ENCODE measurements around the gene SPPL2B.
A peak's percentile ranks its signal among the peaks of the same experiment; 100 is the strongest.
"Not testable (repeated sequence)": the region's sequence is repeated elsewhere in the genome, so short reads cannot be mapped to it uniquely, and the experiment has no call there.

The SPPL2B gene

GRCh38 chr19:2328401-2329148, at the start of gene SPPL2B, which contains the start of gene LSM7:
TSS of gene SPPL2B (plus strand) at chr19:2328684. CDS start at chr19:2328710, 26 bp downstream.
TSS of gene LSM7 (minus strand) at chr19:2328586. CDS start at chr19:2328566, 20 bp downstream.
- peak; percentile 90 to 94 for DNase-seq (ENCODE audit: low read depth in 1 of 2, low spot score in 1 of 2)

- DNase-seq (ENCODE audit: low read depth in 1 of 2, low spot score in 1 of 2) = no peak
These were observed 47.7 kb upstream of the SPPL2B start for GRCh38 chr19:2280633-2281264.

GRCh38 chr19:2281265-2282061, 47.0 kb upstream of the SPPL2B start:
- DNase-seq (ENCODE audit: low read depth in 1 of 2, low spot score in 1 of 2) = not testable (repeated sequence)

GRCh38 chr19:2282062-2282861, 46.2 kb upstream of the SPPL2B start, which contains the start of gene PEAK3:
TSS of gene PEAK3 (minus strand) at chr19:2282175. CDS start at chr19:2280931, 1,244 bp downstream.
- no peak for DNase-seq (ENCODE audit: low read depth in 1 of 2, low spot score in 1 of 2)

- no peak for DNase-seq (ENCODE audit: low read depth in 1 of 2, low spot score in 1 of 2)
These were observed 45.6 kb upstream of the SPPL2B start for GRCh38 chr19:2282862-2283237.

GRCh38 chr19:2283835-2284507, 44.5 kb upstream of the SPPL2B start:
- no peak for DNase-seq (ENCODE audit: low read depth in 1 of 2, low spot score in 1 of 2)

- DNase-seq (ENCODE audit: low read depth in 1 of 2, low spot score in 1 of 2) = no peak
These were observed 41.9 kb upstream of the SPPL2B start for GRCh38 chr19:2286402-2287140.

- no peak for DNase-seq (ENCODE audit: low read depth in 1 of 2, low spot score in 1 of 2)
These were observed 40.7 kb upstream of the SPPL2B start for GRCh38 chr19:2287585-2288337.

GRCh38 chr19:2288338-2288817, 40.1 kb upstream of the SPPL2B start:
- no peak for DNase-seq (ENCODE audit: low read depth in 1 of 2, low spot score in 1 of 2)

- no peak for DNase-seq (ENCODE audit: low read depth in 1 of 2, low spot score in 1 of 2)
These were observed 39.4 kb upstream of the SPPL2B start for GRCh38 chr19:2288818-2289713.

GRCh38 chr19:2289714-2290435, 38.6 kb upstream of the SPPL2B start:
- DNase-seq (ENCODE audit: low read depth in 1 of 2, low spot score in 1 of 2) = peak in 1 of 2 donors; percentile 31

GRCh38 chr19:2290441-2291184, 37.9 kb upstream of the SPPL2B start:
- no peak for DNase-seq (ENCODE audit: low read depth in 1 of 2, low spot score in 1 of 2)

GRCh38 chr19:2291185-2291751, 37.2 kb upstream of the SPPL2B start:
- DNase-seq (ENCODE audit: low read depth in 1 of 2, low spot score in 1 of 2) = no peak

- no peak for DNase-seq (ENCODE audit: low read depth in 1 of 2, low spot score in 1 of 2)
These were observed 33.7 kb upstream of the SPPL2B start for GRCh38 chr19:2294687-2295335.

GRCh38 chr19:2296141-2296540, 32.3 kb upstream of the SPPL2B start:
- no peak for DNase-seq (ENCODE audit: low read depth in 1 of 2, low spot score in 1 of 2)

Data from stimulated activated CD4-positive, alpha-beta T cell treated with anti-CD3 and anti-CD28 coated beads, Interleukin-15, amount 100 ng/mL, for 1 hour (primary cell).